Measurements from ENCODE around the gene FSD2. TPM values are rescaled to one million over a fixed set of nuclear protein-coding genes. Genes with fewer than 3 reads are reported as not detected.

The FSD2 gene
- total and polyA plus RNA-seq, 9 of the 15 experiments (the other 6 are each of a cell fraction or from before 2014, with no cell fraction given): 0.01 to 0.06 TPM; not detected in 7

GRCh38 chr15:82852941-82853561 is 47.2 kb upstream of the FSD2 start:
- no peak overlapping the region for H3K4me2 ChIP-seq (ENCODE audit: insufficient read depth, low read length)
- 40% methylated on average over 16 of the region's 16 CpGs for WGBS (ENCODE audit: insufficient coverage, low coverage, missing lambda C conversion rate)
- peak overlapping the region in 1 of 2 experiments; percentile 55; a peak in 2 of 4 replicates for H3K9ac ChIP-seq (ENCODE audit: insufficient read depth in 1 of 2, low read depth in 2 of 2, low read length in 2 of 2)
- H3K9me1 ChIP-seq (ENCODE audit: control insufficient read depth, insufficient read depth, low read length): no peaks in the 10 kb centered on the region
- H3K4me3 ChIP-seq: no peak overlapping the region
- H3K9me3 ChIP-seq (replicated peaks; ENCODE audit: control insufficient read depth, insufficient read depth, low read depth, low read length): no peaks in the 10 kb centered on the region
- H3K27ac ChIP-seq (ENCODE audit: extremely low read depth, low read depth, low read length): no peak overlapping the region
- FAIRE-seq: no peak
- H4K20me1 ChIP-seq (replicated peaks; ENCODE audit: control insufficient read depth, insufficient read depth, low read length): no peaks in the 10 kb centered on the region
- DNase-seq (ENCODE audit: extremely low read depth in 1 of 4, low spot score in 3 of 4): no peak
- no peak for ATAC-seq
- H3K27me3 ChIP-seq (ENCODE audit: control insufficient read depth in 2 of 2, insufficient read depth in 2 of 2, low read length in 2 of 2): no peaks in the 10 kb centered on the region
- in situ Hi-C loops (cut with MboI): loop anchor here (10.0 kb wide), 1 partner anchor 132 kb away; the partner anchor contains the start of gene RAMAC
- no TSS peak for BruUV-seq (replicated peaks)
- peak; percentile 51 for TF ChIP-seq MAFK (IDR thresholded peaks at IDR 0.05; ENCODE audit: low read length)
- TF ChIP-seq RBM14 (IDR thresholded peaks at IDR 0.05; ENCODE audit: borderline replicate concordance, insufficient read depth, low read depth, low read length): no peak
- no peak for TF ChIP-seq RBM15 (IDR thresholded peaks at IDR 0.05; ENCODE audit: insufficient read depth, low read length)
- peak; percentile 38 for TF ChIP-seq MAFG (tag; conservative IDR thresholded peaks at IDR 0.05)
- TF ChIP-seq MAFF (IDR thresholded peaks at IDR 0.05; ENCODE audit: low read length): 0 out of 2 replicates have a peak, but pooled peaks have one; percentile 17
- peak; percentile 70 for TF ChIP-seq NFIC (IDR thresholded peaks at IDR 0.05)
- no peak for TF ChIP-seq USF1 (CRISPR knock-in tag; IDR thresholded peaks at IDR 0.05)
- peak; percentile 75 for TF ChIP-seq ZNF316 (IDR thresholded peaks at IDR 0.05)
- TF ChIP-seq KDM2B (CRISPR knock-in tag; IDR thresholded peaks at IDR 0.05): no peak
- peak; percentile 45; the same call in 1 of the 2 replicates for TF ChIP-seq C11orf30 (IDR thresholded peaks at IDR 0.05; ENCODE audit: low read depth)
- no peak for TF ChIP-seq NR3C1 (CRISPR knock-in tag; IDR thresholded peaks at IDR 0.05)
- peaks cover 24 to 41% of the 10 kb centered on the region in 2 experiments for H3K4me1 ChIP-seq (replicated peaks in 1 of 2; ENCODE audit: control insufficient read depth in 2 of 2, insufficient read depth in 2 of 2, low read length in 2 of 2)
- ChIA-PET CTCF (ENCODE audit: low intra/inter-chr PET ratio) (no interaction called here), POLR2A (no interaction called here)
- H3K36me3 ChIP-seq (ENCODE audit: control insufficient read depth, insufficient read depth, low read length): no peaks in the 10 kb centered on the region
- no peaks in the 10 kb centered on the region for H3K79me2 ChIP-seq (ENCODE audit: control insufficient read depth, insufficient read depth, low read length)
- H2AFZ ChIP-seq (ENCODE audit: low read depth, low read length): no peak overlapping the region
- intact Hi-C loops (cut with micrococcal nuclease): no loop called here
